GM20000 (cell line): ENCODE measurements around the gene MYLK4.
A peak's percentile ranks its signal among the peaks of the same experiment; 100 is the strongest.
"Not testable (repeated sequence)": the region's sequence is repeated elsewhere in the genome, so short reads cannot be mapped to it uniquely, and the experiment has no call there.

Source experiments
- DNase-seq: peaks from one replicate; pipeline ENCODE4 v3.0.0; 2012; ENCODE audit warnings: low spot score
- CTCF ChIP-seq: IDR thresholded peaks from 2 replicates; pipeline ENCODE4 v1.5.1; 2012; ENCODE audit warnings: mild to moderate bottlenecking, control low read depth; ENCODE audit errors: extremely low read depth, missing control alignments

MYLK4 gene

GRCh38 chr6:2763876-2764540 is 13.3 kb upstream of the MYLK4 start:
- TF ChIP-seq CTCF, result no peak
- no peak for DNase-seq

- DNase-seq, result no peak
- TF ChIP-seq CTCF, result no peak
Measured at GRCh38 chr6:2763345-2763841, 12.7 kb upstream of the MYLK4 start.

- not testable (repeated sequence) for DNase-seq
Measured at GRCh38 chr6:2762868-2763267, 12.1 kb upstream of the MYLK4 start.

GRCh38 chr6:2760882-2761842 is 10.4 kb upstream of the MYLK4 start:
- no peak for DNase-seq

GRCh38 chr6:2758980-2759379 is 8.3 kb upstream of the MYLK4 start:
- no peak for DNase-seq
- TF ChIP-seq CTCF, result no peak

More at GRCh38 chr6:2760882-2761842, 10.4 kb upstream of the MYLK4 start:
- TF ChIP-seq CTCF, result peak; percentile 1

- TF ChIP-seq CTCF, result no peak
- no peak for DNase-seq
Measured at GRCh38 chr6:2756687-2757224, 6.0 kb upstream of the MYLK4 start.

GRCh38 chr6:2756241-2756640 is 5.5 kb upstream of the MYLK4 start:
- no peak for DNase-seq
- TF ChIP-seq CTCF, result no peak
